ENCODE data around the gene CBX8.

Gene CBX8

DNA sequence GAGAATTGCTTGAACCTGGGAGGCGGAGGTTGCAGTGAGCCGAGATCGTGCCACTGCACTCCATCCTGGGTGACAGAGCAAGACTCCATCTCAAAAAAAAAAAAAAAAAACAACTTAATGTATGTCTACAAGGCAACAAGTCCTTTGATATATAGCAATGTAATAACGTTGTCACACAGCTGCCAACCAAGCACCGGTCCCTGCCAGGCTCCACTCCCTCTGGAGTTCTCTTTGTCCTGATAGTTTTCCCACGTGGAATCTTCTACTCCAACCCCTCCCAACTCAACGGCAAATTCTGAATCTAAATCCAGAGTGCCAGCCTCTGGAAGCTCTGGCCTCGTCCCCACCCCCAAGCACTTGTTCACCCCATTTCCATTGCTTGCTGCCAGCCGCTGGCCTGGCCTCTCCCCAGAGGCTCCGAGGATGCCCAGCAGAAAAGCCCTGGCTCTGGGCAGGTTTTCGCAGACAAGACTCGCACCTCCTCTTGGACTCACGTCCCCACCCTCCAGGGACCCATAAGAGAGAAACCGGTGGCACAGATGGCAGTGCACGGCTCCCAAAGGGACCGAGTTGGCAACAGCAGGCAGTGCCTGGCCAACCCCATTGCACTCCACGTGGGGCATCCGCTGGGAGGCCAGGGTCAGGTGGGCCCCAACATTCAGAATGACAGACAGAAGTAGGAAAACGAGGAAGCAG, 34.8 kb downstream of the CBX8 start:
- H3K9ac ChIP-seq, result no peak overlapping the region
- H3K36me3 ChIP-seq (ENCODE audit: control insufficient read depth, insufficient read depth, low read length), result no peaks in the 10 kb centered on the region
- H3K27me3 ChIP-seq (ENCODE audit: control insufficient read depth, insufficient read depth, low read length), result no peaks in the 10 kb centered on the region
- H3K9me3 ChIP-seq (ENCODE audit: control insufficient read depth, low read length), result no peaks in the 10 kb centered on the region
- H2AFZ ChIP-seq, result no peak overlapping the region
- no peak overlapping the region for H3K27ac ChIP-seq
- H3K4me1 ChIP-seq, result no peaks in the 10 kb centered on the region
- H3K4me2 ChIP-seq (ENCODE audit: low read length), result no peak overlapping the region
- H3K4me3 ChIP-seq (ENCODE audit: low read depth, low read length), result no peak overlapping the region
- H3K79me2 ChIP-seq, result no peaks in the 10 kb centered on the region
- TF ChIP-seq, protein P1, sequence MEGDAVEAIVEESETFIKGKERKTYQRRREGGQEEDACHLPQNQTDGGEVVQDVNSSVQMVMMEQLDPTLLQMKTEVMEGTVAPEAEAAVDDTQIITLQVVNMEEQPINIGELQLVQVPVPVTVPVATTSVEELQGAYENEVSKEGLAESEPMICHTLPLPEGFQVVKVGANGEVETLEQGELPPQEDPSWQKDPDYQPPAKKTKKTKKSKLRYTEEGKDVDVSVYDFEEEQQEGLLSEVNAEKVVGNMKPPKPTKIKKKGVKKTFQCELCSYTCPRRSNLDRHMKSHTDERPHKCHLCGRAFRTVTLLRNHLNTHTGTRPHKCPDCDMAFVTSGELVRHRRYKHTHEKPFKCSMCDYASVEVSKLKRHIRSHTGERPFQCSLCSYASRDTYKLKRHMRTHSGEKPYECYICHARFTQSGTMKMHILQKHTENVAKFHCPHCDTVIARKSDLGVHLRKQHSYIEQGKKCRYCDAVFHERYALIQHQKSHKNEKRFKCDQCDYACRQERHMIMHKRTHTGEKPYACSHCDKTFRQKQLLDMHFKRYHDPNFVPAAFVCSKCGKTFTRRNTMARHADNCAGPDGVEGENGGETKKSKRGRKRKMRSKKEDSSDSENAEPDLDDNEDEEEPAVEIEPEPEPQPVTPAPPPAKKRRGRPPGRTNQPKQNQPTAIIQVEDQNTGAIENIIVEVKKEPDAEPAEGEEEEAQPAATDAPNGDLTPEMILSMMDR (IDR thresholded peaks at IDR 0.05), result no peak

DNA sequence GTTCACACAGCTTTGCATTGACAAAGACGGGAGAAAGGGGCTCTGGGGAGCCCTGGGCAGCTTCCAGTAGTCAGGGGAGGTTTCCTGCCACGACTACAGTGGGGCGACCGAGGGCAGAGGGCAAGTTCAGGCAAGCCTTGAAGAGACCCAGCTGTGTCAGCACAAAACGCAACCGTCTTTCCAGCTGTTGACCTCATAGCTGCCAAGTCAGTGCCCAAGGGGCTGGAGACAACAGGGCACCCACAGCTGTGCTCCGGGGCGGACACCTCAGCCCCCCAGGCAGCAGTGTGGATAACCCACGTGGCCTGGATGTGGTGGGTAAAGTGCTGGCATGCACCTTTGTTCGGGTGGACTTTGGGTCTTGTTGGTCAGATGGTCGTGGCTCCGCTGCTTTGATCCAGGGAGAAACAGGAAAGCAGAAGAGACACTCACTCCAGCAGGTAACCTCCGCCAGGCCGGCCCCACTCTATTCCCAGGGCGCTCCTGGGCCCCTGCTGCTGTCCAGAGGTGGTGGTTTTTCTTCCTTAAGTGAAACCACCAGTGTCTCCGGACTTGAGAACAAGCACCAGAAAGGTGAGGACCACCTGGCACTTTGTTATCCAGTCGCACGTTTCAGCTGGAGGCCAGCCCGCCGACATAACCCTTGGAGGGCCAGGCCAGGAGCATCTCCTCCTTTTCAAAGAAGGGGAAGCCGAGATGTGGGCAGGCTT, 36.5 kb downstream of the CBX8 start:
- no peaks in the 10 kb centered on the region for H3K4me1 ChIP-seq
- TF ChIP-seq, protein P1 (IDR thresholded peaks at IDR 0.05), result no peak
- no peaks in the 10 kb centered on the region for H3K27me3 ChIP-seq (ENCODE audit: control insufficient read depth, insufficient read depth, low read length)
- no peaks in the 10 kb centered on the region for H3K9me3 ChIP-seq (ENCODE audit: control insufficient read depth, low read length)
- no peak overlapping the region for H2AFZ ChIP-seq
- H3K27ac ChIP-seq, result no peak overlapping the region
- no peaks in the 10 kb centered on the region for H3K79me2 ChIP-seq
- H3K9ac ChIP-seq, result no peak overlapping the region
- H3K36me3 ChIP-seq (ENCODE audit: control insufficient read depth, insufficient read depth, low read length), result no peaks in the 10 kb centered on the region
- H3K4me3 ChIP-seq (ENCODE audit: low read depth, low read length), result no peak overlapping the region
- H3K4me2 ChIP-seq (ENCODE audit: low read length), result no peak overlapping the region

GRCh38 chr17:79758271-79758670, 38.6 kb downstream of the CBX8 start:
- no peak overlapping the region for H3K4me2 ChIP-seq (ENCODE audit: low read length)
- TF ChIP-seq, protein P1 (IDR thresholded peaks at IDR 0.05), result no peak
- no peaks in the 10 kb centered on the region for H3K79me2 ChIP-seq
- H3K9ac ChIP-seq, result no peak overlapping the region
- no peaks in the 10 kb centered on the region for H3K9me3 ChIP-seq (ENCODE audit: control insufficient read depth, low read length)
- H3K36me3 ChIP-seq (ENCODE audit: control insufficient read depth, insufficient read depth, low read length), result no peaks in the 10 kb centered on the region
- H3K27ac ChIP-seq, result no peak overlapping the region
- H2AFZ ChIP-seq, result no peak overlapping the region
- no peaks in the 10 kb centered on the region for H3K27me3 ChIP-seq (ENCODE audit: control insufficient read depth, insufficient read depth, low read length)
- no peaks in the 10 kb centered on the region for H3K4me1 ChIP-seq
- H3K4me3 ChIP-seq (ENCODE audit: low read depth, low read length), result no peak overlapping the region

- Histone ChIP-seq H3K27me3 (ENCODE audit: control insufficient read depth, insufficient read depth, low read length) (no peaks in the 10 kb centered on the region), H3K9me3 (ENCODE audit: control insufficient read depth, low read length) (no peaks in the 10 kb centered on the region), H3K79me2 (no peaks in the 10 kb centered on the region), H3K9ac (no peak overlapping the region), H3K4me2 (ENCODE audit: low read length) (no peak overlapping the region), H3K36me3 (ENCODE audit: control insufficient read depth, insufficient read depth, low read length) (no peaks in the 10 kb centered on the region), H3K4me1 (no peaks in the 10 kb centered on the region), H3K4me3 (ENCODE audit: low read depth, low read length) (no peak overlapping the region), H2AFZ (no peak overlapping the region), H3K27ac (no peak overlapping the region)
- TF ChIP-seq, protein P1 (IDR thresholded peaks at IDR 0.05), result no peak
These were observed 39.6 kb downstream of the CBX8 start for GRCh38 chr17:79757140-79757745.
